Tibial nerve (tissue), 3 donors: ENCODE results near the gene ST8SIA5.

ENCODE experiments used
- POLR2A ChIP-seq, 2 donors: fragments of 450-650 bp; IDR thresholded peaks; one replicate each; pipeline ENCODE4 v1.6.1; 2017; ENCODE audit warnings: antibody characterized with exemption in 2 of 2, mild to moderate bottlenecking in 2 of 2, moderate library complexity in 2 of 2
- TF ChIP-seq, protein P1 (sequence below), 5 experiments: fragments of 200-600 bp in 3 of 5; fragments of 450-650 bp in 2 of 5; sonication (generic) in 3 of 5; IDR thresholded peaks; one replicate each; pipeline ENCODE4 v1.5.1; 2016 to 2019; ENCODE audit warnings: antibody characterized with exemption in 5 of 5, mild to moderate bottlenecking in 3 of 5, moderate library complexity in 2 of 5

DNA sequence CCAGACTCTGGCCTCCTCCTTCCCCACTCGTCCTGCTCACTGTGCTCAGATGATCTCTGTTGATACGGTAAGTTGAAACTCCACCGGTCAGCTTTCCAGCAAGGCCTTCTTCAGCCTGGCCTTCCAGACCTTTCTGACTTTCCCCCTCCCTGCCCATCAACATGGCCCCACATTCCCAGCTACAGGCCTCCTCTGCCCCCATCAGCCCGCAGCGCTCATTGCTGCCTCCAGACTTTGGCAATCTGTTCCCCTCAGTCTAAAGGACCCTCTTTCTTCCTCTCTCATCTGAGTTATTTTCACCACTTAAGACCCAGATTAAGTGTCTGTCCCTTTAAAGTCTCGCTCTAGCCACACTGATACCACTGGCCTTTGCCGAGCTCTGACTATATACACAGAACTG is 110.4 kb downstream of the ST8SIA5 start:
- TF ChIP-seq, protein P1, sequence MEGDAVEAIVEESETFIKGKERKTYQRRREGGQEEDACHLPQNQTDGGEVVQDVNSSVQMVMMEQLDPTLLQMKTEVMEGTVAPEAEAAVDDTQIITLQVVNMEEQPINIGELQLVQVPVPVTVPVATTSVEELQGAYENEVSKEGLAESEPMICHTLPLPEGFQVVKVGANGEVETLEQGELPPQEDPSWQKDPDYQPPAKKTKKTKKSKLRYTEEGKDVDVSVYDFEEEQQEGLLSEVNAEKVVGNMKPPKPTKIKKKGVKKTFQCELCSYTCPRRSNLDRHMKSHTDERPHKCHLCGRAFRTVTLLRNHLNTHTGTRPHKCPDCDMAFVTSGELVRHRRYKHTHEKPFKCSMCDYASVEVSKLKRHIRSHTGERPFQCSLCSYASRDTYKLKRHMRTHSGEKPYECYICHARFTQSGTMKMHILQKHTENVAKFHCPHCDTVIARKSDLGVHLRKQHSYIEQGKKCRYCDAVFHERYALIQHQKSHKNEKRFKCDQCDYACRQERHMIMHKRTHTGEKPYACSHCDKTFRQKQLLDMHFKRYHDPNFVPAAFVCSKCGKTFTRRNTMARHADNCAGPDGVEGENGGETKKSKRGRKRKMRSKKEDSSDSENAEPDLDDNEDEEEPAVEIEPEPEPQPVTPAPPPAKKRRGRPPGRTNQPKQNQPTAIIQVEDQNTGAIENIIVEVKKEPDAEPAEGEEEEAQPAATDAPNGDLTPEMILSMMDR (IDR thresholded peaks at IDR 0.05), result no peak
- TF ChIP-seq POLR2A (IDR thresholded peaks at IDR 0.05), result no peak
